IMR-90 (cell line): ENCODE results near the gene SLCO3A1. TPM values are rescaled to one million over a fixed set of nuclear protein-coding genes. Genes with fewer than 3 reads are reported as not detected.

Source experiments
- ATAC-seq: fragments of 200-7000 bp; cut with Tn5 transposase; 2 replicates; pipeline ENCODE4 v1.9.1; 2020; ENCODE audit warnings: low read depth, mild to moderate bottlenecking, moderate library complexity
- BruUV-seq: library from RNA; stranded (reverse); fragments of 400-500 nt; replicated peaks from 2 replicates; lab custom pipeline; 2021; lab: Mats Ljungman, UMichigan
- CTCF ChIA-PET: fragments of 300-600 bp; formaldehyde crosslinking; extraction: SDS; loops from one replicate; lab custom pipeline; 2021; ENCODE audit warnings: antibody characterized with exemption; lab: Yijun Ruan, JAX
- POLR2A ChIA-PET: fragments of 300-600 bp; sonication (Branson Sonifier 250); formaldehyde crosslinking; loops from one replicate; lab custom pipeline; 2022; ENCODE audit warnings: antibody characterized with exemption; ENCODE audit not compliant: unreplicated experiment; lab: Charles Lee
- DNase-seq: peaks from one replicate; pipeline ENCODE4 v3.0.0; 2013
- H2AFZ ChIP-seq: replicated peaks from 2 replicates; pipeline ENCODE3; 2013; ENCODE audit warnings: low read length, mild to moderate bottlenecking; ENCODE audit not compliant: poor library complexity
- H2AK5ac ChIP-seq: 2 replicates; pipeline ENCODE4 v1.6.1; 2013; ENCODE audit warnings: low read depth, low read length, inconsistent platforms
- H2AK9ac ChIP-seq: replicated peaks from 2 replicates; pipeline ENCODE3; 2013; ENCODE audit warnings: mild to moderate bottlenecking, low read depth, low read length, moderate library complexity; ENCODE audit not compliant: poor library complexity
- H2BK120ac ChIP-seq: 2 replicates; pipeline ENCODE4 v1.6.1; 2013; ENCODE audit warnings: low read depth, low read length, inconsistent platforms
- H2BK15ac ChIP-seq: 3 replicates; pipeline ENCODE4 v1.6.1; 2013; ENCODE audit warnings: low read depth, low read length, inconsistent platforms
- H2BK20ac ChIP-seq: 2 replicates; pipeline ENCODE4 v1.6.1; 2013; ENCODE audit warnings: low read depth, mild to moderate bottlenecking, inconsistent platforms, low read length, moderate library complexity
- H2BK5ac ChIP-seq: 2 replicates; pipeline ENCODE4 v1.6.1; 2013; ENCODE audit warnings: mild to moderate bottlenecking, low read depth, low read length, inconsistent platforms; ENCODE audit not compliant: poor library complexity, severe bottlenecking
- H3K14ac ChIP-seq: replicated peaks from 2 replicates; pipeline ENCODE4 v1.6.1; 2013; ENCODE audit warnings: low read depth, low read length, inconsistent platforms
- H3K18ac ChIP-seq: 2 replicates; pipeline ENCODE4 v1.6.1; 2013; ENCODE audit warnings: low read depth, low read length, control low read depth
- H3K23ac ChIP-seq: 2 replicates; pipeline ENCODE4 v1.6.1; 2013; ENCODE audit warnings: low read depth, low read length, inconsistent platforms
- H3K27ac ChIP-seq: 2 replicates; pipeline ENCODE4 v1.5.1; 2013; ENCODE audit warnings: mild to moderate bottlenecking, control low read depth, low read length; ENCODE audit not compliant: insufficient read depth
- H3K27me3 ChIP-seq: 2 replicates; pipeline ENCODE4 v1.6.1; 2013; ENCODE audit warnings: low read length; ENCODE audit not compliant: control insufficient read depth, insufficient read depth
- H3K36me3 ChIP-seq: 2 replicates; pipeline ENCODE4 v1.6.1; 2013; ENCODE audit warnings: low read length, mixed read lengths; ENCODE audit not compliant: control insufficient read depth, insufficient read depth
- H3K4ac ChIP-seq: 2 replicates; pipeline ENCODE4 v1.6.1; 2013; ENCODE audit warnings: low read depth, low read length, inconsistent platforms
- H3K4me1 ChIP-seq: 2 replicates; pipeline ENCODE4 v1.6.1; 2013; ENCODE audit warnings: low read length, mixed read lengths; ENCODE audit not compliant: control insufficient read depth, insufficient read depth
- H3K4me2 ChIP-seq: 2 replicates; pipeline ENCODE4 v1.6.1; 2013; ENCODE audit warnings: low read depth, mild to moderate bottlenecking, control low read depth, low read length, moderate library complexity
- H3K4me3 ChIP-seq: 2 replicates; pipeline ENCODE4 v1.5.1; 2013; ENCODE audit warnings: low read depth, mild to moderate bottlenecking, control low read depth, low read length, moderate library complexity; ENCODE audit not compliant: insufficient read depth
- H3K56ac ChIP-seq: 2 replicates; pipeline ENCODE4 v1.6.1; 2013; ENCODE audit warnings: low read length, inconsistent platforms; ENCODE audit not compliant: insufficient read depth; ENCODE audit errors: extremely low read depth
- H3K79me1 ChIP-seq, 2 experiments: 2 replicates each; pipeline ENCODE4 v1.6.1; 2013; ENCODE audit warnings: low read length in 2 of 2, inconsistent platforms in 1 of 2, low read depth in 1 of 2
- H3K9ac ChIP-seq: 2 replicates; pipeline ENCODE4 v1.6.1; 2013; ENCODE audit warnings: low read depth, low read length, control low read depth
- H3K9me1 ChIP-seq: 2 replicates; pipeline ENCODE4 v1.6.1; 2013; ENCODE audit warnings: low read length, inconsistent platforms; ENCODE audit not compliant: insufficient read depth
- H3K9me3 ChIP-seq: 2 replicates; pipeline ENCODE4 v1.6.1; 2013; ENCODE audit warnings: low read length; ENCODE audit not compliant: control insufficient read depth, insufficient read depth
- H4K20me1 ChIP-seq: 2 replicates; pipeline ENCODE4 v1.6.1; 2013; ENCODE audit warnings: low read length, inconsistent platforms; ENCODE audit not compliant: insufficient read depth
- H4K5ac ChIP-seq: 2 replicates; pipeline ENCODE4 v1.6.1; 2013; ENCODE audit warnings: mild to moderate bottlenecking, low read depth, low read length, control low read depth
- H4K8ac ChIP-seq, 2 experiments: 2 replicates each; pipeline ENCODE4 v1.6.1; 2013; ENCODE audit warnings: low read depth in 2 of 2, low read length in 2 of 2, control low read depth in 1 of 2, inconsistent platforms in 1 of 2
- H4K91ac ChIP-seq: 2 replicates; pipeline ENCODE4 v1.6.1; 2013; ENCODE audit warnings: low read depth, low read length, inconsistent platforms; ENCODE audit not compliant: insufficient read depth
- BHLHE40 ChIP-seq: fragments of 150-350 bp; IDR thresholded peaks from 2 replicates; pipeline ENCODE4 v1.6.1; 2016; ENCODE audit warnings: mild to moderate bottlenecking, low read depth, low read length
- CEBPB ChIP-seq: IDR thresholded peaks from 2 replicates; pipeline ENCODE4 v1.6.1; 2012; ENCODE audit warnings: low read depth, low read length, improper control_type of control experiment
- CHD1 ChIP-seq: IDR thresholded peaks from 2 replicates; pipeline ENCODE4 v1.6.1; 2012; ENCODE audit warnings: low read depth, low read length, improper control_type of control experiment
- CTCF ChIP-seq: conservative IDR thresholded peaks from 2 replicates; pipeline ENCODE4 v1.5.1; 2012; ENCODE audit warnings: mild to moderate bottlenecking, low read depth, low read length, improper control_type of control experiment
- FOS ChIP-seq: fragments of 150-350 bp; IDR thresholded peaks from 2 replicates; pipeline ENCODE4 v1.6.1; 2016; ENCODE audit warnings: low read depth, low read length
- MAFK ChIP-seq: IDR thresholded peaks from 2 replicates; pipeline ENCODE4 v1.6.1; 2012; ENCODE audit warnings: low read depth, low read length, improper control_type of control experiment
- MAZ ChIP-seq: IDR thresholded peaks from 2 replicates; pipeline ENCODE4 v1.6.1; 2012; ENCODE audit warnings: low read depth, mild to moderate bottlenecking, low read length, improper control_type of control experiment, moderate library complexity, borderline replicate concordance
- MXI1 ChIP-seq: IDR thresholded peaks from 2 replicates; pipeline ENCODE4 v1.6.1; 2012; ENCODE audit warnings: low read depth, mild to moderate bottlenecking, low read length, moderate library complexity, borderline replicate concordance
- NFE2L2 ChIP-seq: fragments of 150-350 bp; IDR thresholded peaks from 2 replicates; pipeline ENCODE4 v1.6.1; 2016; ENCODE audit warnings: low read depth, mild to moderate bottlenecking, low read length
- POLR2A ChIP-seq: IDR thresholded peaks from 2 replicates; pipeline ENCODE4 v1.6.1; 2012; ENCODE audit warnings: mild to moderate bottlenecking, low read depth, low read length
- RAD21 ChIP-seq: IDR thresholded peaks from 2 replicates; pipeline ENCODE4 v1.6.1; 2012; ENCODE audit warnings: low read length, improper control_type of control experiment
- RCOR1 ChIP-seq: IDR thresholded peaks from 2 replicates; pipeline ENCODE4 v1.6.1; 2012; ENCODE audit warnings: mild to moderate bottlenecking, low read length, improper control_type of control experiment; ENCODE audit not compliant: insufficient replicate concordance
- RFX5 ChIP-seq: IDR thresholded peaks from 2 replicates; pipeline ENCODE4 v1.8.0; 2012; ENCODE audit warnings: low read depth, mild to moderate bottlenecking, low read length, moderate library complexity
- SMC3 ChIP-seq: fragments of 150-350 bp; IDR thresholded peaks from 2 replicates; pipeline ENCODE4 v1.6.1; 2016; ENCODE audit warnings: low read depth, mild to moderate bottlenecking, antibody characterized with exemption, low read length, moderate library complexity
- USF2 ChIP-seq: fragments of 150-350 bp; IDR thresholded peaks from 2 replicates; pipeline ENCODE4 v1.6.1; 2017; ENCODE audit warnings: mild to moderate bottlenecking, antibody characterized with exemption, low read length, low read depth
- WGBS, 2 experiments: methylation state at CpG; one replicate each; pipeline versions ENCODE4 v1.1.5 to v1.1.7; 2013; ENCODE audit warnings: missing lambda C conversion rate in 2 of 2; ENCODE audit not compliant: insufficient read length in 1 of 2; ENCODE audit errors: extremely low coverage in 2 of 2; 5-methylcytosine and 5-hydroxymethylcytosine counted together
- dilution Hi-C: fragments of 300-500 bp; cut with HindIII; formaldehyde crosslinking; loops from one replicate; pipeline ENCODE4 v1.14.3; 2018; ENCODE audit warnings: low sequenced_read_pairs; ENCODE audit not compliant: unreplicated experiment
- in situ Hi-C: fragments of 300-500 bp; cut with MboI; formaldehyde crosslinking; loops from 3 replicates; pipeline ENCODE4 v1.14.3; 2019; ENCODE audit warnings: low sequenced_read_pairs, inconsistent platforms, mixed read lengths
- intact Hi-C: fragments of 100-400 bp; cut with micrococcal nuclease; formaldehyde crosslinking; loops from 2 replicates; pipeline ENCODE4 v1.10.0; 2022
- polyA plus RNA-seq, 3 experiments: library from polyadenylated mRNA; depleted of rRNA; stranded (reverse); fragments of >200 nt; gene quantifications; 2 replicates each; pipeline ENCODE4 v1.2.3, GENCODE V29; 2012; ENCODE audit warnings: low replicate concordance in 1 of 3
- total RNA-seq: library from RNA; depleted of rRNA; stranded (reverse); fragments of >200 nt; gene quantifications from 2 replicates; pipeline ENCODE4 v1.2.3, GENCODE V29; 2012
- TF ChIP-seq, protein P1 (sequence below): fragments of 150-350 bp; IDR thresholded peaks from 2 replicates; pipeline ENCODE4 v1.6.1; 2016; ENCODE audit warnings: low read depth, mild to moderate bottlenecking, low read length, moderate library complexity, borderline replicate concordance

Gene SLCO3A1
- total and polyA plus RNA-seq, 2 of the 4 experiments (the other 2 are of a cell fraction) = 4.7 to 8.1 TPM

DNA sequence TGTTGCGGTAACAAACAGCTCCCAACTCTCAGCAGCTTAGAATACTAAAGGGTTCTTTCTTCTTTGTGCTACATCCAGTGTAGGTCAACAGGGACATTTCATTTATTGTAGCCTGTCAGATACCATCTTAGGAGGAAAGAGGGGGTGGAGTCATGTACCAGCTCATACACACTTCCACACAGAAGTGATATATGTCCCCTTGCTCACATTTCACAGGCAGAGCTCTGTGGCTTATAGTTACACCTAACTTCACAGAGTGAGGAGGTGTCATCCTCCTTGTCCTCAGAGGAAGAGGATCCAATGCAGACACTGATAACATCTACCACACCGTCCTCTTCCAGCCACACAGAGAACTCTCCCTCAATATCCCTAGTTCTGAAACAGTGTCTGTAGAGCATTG lies 247.2 kb downstream of the SLCO3A1 start:
- Histone ChIP-seq H3K4ac (no peak overlapping the region), H3K23ac (no peak overlapping the region), H3K18ac (no peak overlapping the region), H3K9me1 (no peaks in the 10 kb centered on the region), H2AFZ (no peak overlapping the region), H3K14ac (no peak overlapping the region), H3K4me2 (no peak overlapping the region), H3K27ac (no peak overlapping the region), H3K56ac (no peak overlapping the region), H3K36me3 (no peaks in the 10 kb centered on the region), H3K4me3 (no peak overlapping the region), H2BK5ac (no peak overlapping the region), H3K4me1 (no peaks in the 10 kb centered on the region), H3K27me3 (no peaks in the 10 kb centered on the region), H4K5ac (no peak overlapping the region), H3K9ac (no peak overlapping the region), H4K91ac (no peak overlapping the region), H2BK120ac (no peak overlapping the region), H4K20me1 (no peaks in the 10 kb centered on the region), H2BK15ac (no peak overlapping the region), H2BK20ac (no peak overlapping the region), H2AK5ac (no peak overlapping the region), H3K9me3 (no peaks in the 10 kb centered on the region), H4K8ac (no peak overlapping the region), H2AK9ac (no peak overlapping the region), H3K79me1 (no peaks in the 10 kb centered on the region)
- ChIA-PET POLR2A (no interaction called here), CTCF (interaction anchor here (1.1 to 1.4 kb wide), 2 partner anchors 11 to 614 kb away, joined by 4 to 5 read pairs; no protein-coding TSS in a partner anchor)
- DNase-seq (no peak), ATAC-seq (no peak)
- no TSS peak for BruUV-seq
- TF ChIP-seq MXI1 (no peak), RFX5 (no peak), POLR2A (no peak), CHD1 (no peak), FOS (no peak), USF2 (no peak), RAD21 (no peak), NFE2L2 (no peak), RCOR1 (no peak), CEBPB (no peak), MAFK (no peak), SMC3 (no peak), BHLHE40 (no peak), CTCF (no peak), MAZ (no peak)
- TF ChIP-seq, protein P1, sequence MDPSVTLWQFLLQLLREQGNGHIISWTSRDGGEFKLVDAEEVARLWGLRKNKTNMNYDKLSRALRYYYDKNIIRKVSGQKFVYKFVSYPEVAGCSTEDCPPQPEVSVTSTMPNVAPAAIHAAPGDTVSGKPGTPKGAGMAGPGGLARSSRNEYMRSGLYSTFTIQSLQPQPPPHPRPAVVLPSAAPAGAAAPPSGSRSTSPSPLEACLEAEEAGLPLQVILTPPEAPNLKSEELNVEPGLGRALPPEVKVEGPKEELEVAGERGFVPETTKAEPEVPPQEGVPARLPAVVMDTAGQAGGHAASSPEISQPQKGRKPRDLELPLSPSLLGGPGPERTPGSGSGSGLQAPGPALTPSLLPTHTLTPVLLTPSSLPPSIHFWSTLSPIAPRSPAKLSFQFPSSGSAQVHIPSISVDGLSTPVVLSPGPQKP = no peak
- in situ Hi-C loops = no loop called here
- intact Hi-C loops = no loop called here
- dilution Hi-C loops = no loop called here
- WGBS, 2 experiments = no CpG with 5 or more reads among the region's 2 CpGs
